Left lung (tissue), 10 donors: ENCODE data around the gene CCIN. TPM values are rescaled to one million over a fixed set of nuclear protein-coding genes. Genes with fewer than 3 reads are reported as not detected.
A peak's percentile ranks its signal among the peaks of the same experiment; 100 is the strongest.

Experiments
- ATAC-seq: fragments of 200-7000 bp; cut with Tn5 transposase; one replicate; pipeline ENCODE4 v1.9.1; 2020; ENCODE audit warnings: moderate library complexity
- DNase-seq, 4 donors: peaks; one replicate each; pipeline ENCODE4 v3.0.0-alpha.2; 2013 to 2020
- H3K27ac ChIP-seq, 2 donors: fragments of 200-600 bp; sonication (generic) in 1 of 2; one replicate each; pipeline versions ENCODE4 v1.5.0 to v1.8.0; 2020 to 2021
- H3K27me3 ChIP-seq, 2 donors: fragments of 200-600 bp; sonication (generic) in 1 of 2; one replicate each; pipeline versions ENCODE4 v1.5.0 to v1.8.0; 2020 to 2021
- H3K36me3 ChIP-seq, 2 donors: fragments of 200-600 bp; sonication (generic) in 1 of 2; one replicate each; pipeline versions ENCODE4 v1.5.0 to v1.8.0; 2020 to 2021
- H3K4me1 ChIP-seq, 2 donors: fragments of 200-600 bp; one replicate each; pipeline ENCODE4 v1.8.0; 2021
- H3K4me3 ChIP-seq, 2 donors: fragments of 200-600 bp; sonication (generic) in 1 of 2; one replicate each; pipeline versions ENCODE4 v1.5.0 to v1.8.0; 2020 to 2021; ENCODE audit warnings: mild to moderate bottlenecking in 1 of 2
- H3K9me3 ChIP-seq, 2 donors: fragments of 200-600 bp; sonication (generic) in 1 of 2; one replicate each; pipeline versions ENCODE4 v1.5.0 to v1.8.0; 2020 to 2021
- CTCF ChIP-seq, 2 donors: fragments of 200-600 bp; sonication (generic) in 1 of 2; IDR thresholded peaks; one replicate each; pipeline versions ENCODE4 v1.5.0 to v1.8.0; 2021; ENCODE audit warnings: antibody characterized with exemption in 2 of 2
- intact Hi-C, 2 donors: fragments of 100-400 bp; cut with DNase I; formaldehyde crosslinking; loops; one replicate each; pipeline versions ENCODE4 v1.11.2 to v1.14.2; 2022
- polyA plus RNA-seq, 6 donors: library from polyadenylated mRNA; unstranded; fragments of 120-200 nt; gene quantifications; one replicate each; pipeline ENCODE4 v1.2.1, GENCODE V29; 2013; ENCODE audit not compliant: insufficient read length in 6 of 6
- total RNA-seq, 2 donors: library from RNA; stranded (reverse); fragmentation: NEBNext Ultra II Directional; extraction: Animal tissue kit (Norgen Biotek cat#: 25700); gene quantifications; one replicate each; pipeline ENCODE4 v1.2.1, GENCODE V29; 2021
- donor health status: DM: no; HTN: yes; CAD: no.
- donor health status: DM: no; HTN: no; CAD: no.

Gene CCIN
- total and polyA plus RNA-seq, 8 donors, result 0.13 to 1.5 (median 0.18) TPM; not detected in 2

- H3K36me3 ChIP-seq, result peaks cover 0 to 24% of the 10 kb centered on the region in 2 donors
- peaks cover 0 to 3% of the 10 kb centered on the region in 2 donors for H3K9me3 ChIP-seq
- TF ChIP-seq CTCF (IDR thresholded peaks at IDR 0.05), result no peak
- no peak overlapping the region for H3K4me3 ChIP-seq
- H3K27ac ChIP-seq, result peak overlapping the region in 1 of 2 donors; percentile 59
- no peak for ATAC-seq
- DNase-seq, result no peak
- peaks cover 0 to 5% of the 10 kb centered on the region in 2 donors for H3K27me3 ChIP-seq
- peaks cover 9 to 35% of the 10 kb centered on the region in 2 donors for H3K4me1 ChIP-seq
- intact Hi-C loops, result no loop called here
These were observed 8.0 kb upstream of the CCIN start for GRCh38 chr9:36161187-36161586.

- DNase-seq (no peak), ATAC-seq (no peak)
- no peak overlapping the region for H3K27ac ChIP-seq
- intact Hi-C loops, result no loop called here
- H3K27me3 ChIP-seq, result peaks cover 0 to 7% of the 10 kb centered on the region in 2 donors
- peaks cover 0 to 19% of the 10 kb centered on the region in 2 donors for H3K36me3 ChIP-seq
- H3K4me3 ChIP-seq, result no peak overlapping the region
- H3K4me1 ChIP-seq, result peaks cover 9 to 45% of the 10 kb centered on the region in 2 donors
- no peaks in the 10 kb centered on the region for H3K9me3 ChIP-seq
- TF ChIP-seq CTCF (IDR thresholded peaks at IDR 0.05), result no peak
These were observed 6.9 kb upstream of the CCIN start for GRCh38 chr9:36162211-36162738.

- no peak for TF ChIP-seq CTCF (IDR thresholded peaks at IDR 0.05)
- DNase-seq, result peak in 3 of 4 donors; percentile 58 to 93 (median 76)
- peaks cover 0 to 7% of the 10 kb centered on the region in 2 donors for H3K27me3 ChIP-seq
- H3K9me3 ChIP-seq, result no peaks in the 10 kb centered on the region
- intact Hi-C loops, result no loop called here
- H3K4me3 ChIP-seq, result no peak overlapping the region
- H3K4me1 ChIP-seq, result peaks cover 9 to 36% of the 10 kb centered on the region in 2 donors
- ATAC-seq, result peak; percentile 12
- H3K36me3 ChIP-seq, result peaks cover 0 to 19% of the 10 kb centered on the region in 2 donors
- peak overlapping the region; percentile 34 to 70 for H3K27ac ChIP-seq
These were observed 6.0 kb upstream of the CCIN start for GRCh38 chr9:36163049-36163785.

- Histone ChIP-seq H3K4me1 (peaks cover 9 to 31% of the 10 kb centered on the region in 2 donors), H3K36me3 (peaks cover 0 to 19% of the 10 kb centered on the region in 2 donors), H3K27me3 (peaks cover 0 to 7% of the 10 kb centered on the region in 2 donors), H3K4me3 (no peak overlapping the region), H3K9me3 (no peaks in the 10 kb centered on the region), H3K27ac (peak overlapping the region; percentile 34 to 70)
- no peak for DNase-seq
- no peak for TF ChIP-seq CTCF (IDR thresholded peaks at IDR 0.05)
- ATAC-seq, result no peak
- intact Hi-C loops, result no loop called here
These were observed 5.4 kb upstream of the CCIN start for GRCh38 chr9:36163786-36164170.

- ATAC-seq (no peak), DNase-seq (no peak)
- TF ChIP-seq CTCF (IDR thresholded peaks at IDR 0.05), result no peak
- no peak overlapping the region for H3K27ac ChIP-seq
- intact Hi-C loops, result no loop called here
- peaks cover 0 to 7% of the 10 kb centered on the region in 2 donors for H3K27me3 ChIP-seq
- no peaks in the 10 kb centered on the region for H3K9me3 ChIP-seq
- peaks cover 9 to 31% of the 10 kb centered on the region in 2 donors for H3K4me1 ChIP-seq
- peaks cover 0 to 19% of the 10 kb centered on the region in 2 donors for H3K36me3 ChIP-seq
- no peak overlapping the region for H3K4me3 ChIP-seq
These were observed 4.8 kb upstream of the CCIN start for GRCh38 chr9:36164372-36164771.
